ENCODE results near the gene GPR26.

DNA sequence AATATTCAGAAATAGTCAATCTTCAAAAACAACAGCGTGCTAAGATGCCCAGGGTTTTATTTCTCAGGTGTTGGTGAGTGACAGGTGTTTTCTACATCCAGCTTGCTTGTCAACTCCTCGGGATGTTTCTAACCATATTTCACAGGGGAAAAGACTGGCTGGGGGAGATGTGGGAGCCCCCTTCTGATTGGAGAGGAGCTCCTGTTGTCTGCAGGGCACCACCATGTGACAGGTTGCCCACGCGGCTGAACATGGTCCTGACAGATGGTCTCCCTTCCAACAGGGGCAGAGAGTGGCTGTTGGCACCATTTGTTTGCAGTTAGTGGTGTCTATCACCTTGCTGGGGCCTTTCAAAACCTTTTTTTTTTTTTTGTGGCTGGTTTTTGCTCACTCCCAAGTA lies 16.5 kb upstream of the GPR26 start:
- no peak for TF ChIP-seq POLR2AphosphoS5 (IDR thresholded peaks at IDR 0.05; ENCODE audit: borderline replicate concordance, low read depth, low read length)
- TF ChIP-seq EZH2 (IDR thresholded peaks at IDR 0.05) = no peak
- no peak for TF ChIP-seq FOXP2 (optimal IDR thresholded peaks at IDR 0.05; ENCODE audit: control extremely low read depth, extremely low read length, insufficient read depth)
